Neural crest cell (in vitro differentiated cells): ENCODE data around the gene SKP1. TPM values are rescaled to one million over a fixed set of nuclear protein-coding genes. Genes with fewer than 3 reads are reported as not detected.

Experiments
- DNase-seq: peaks from one replicate; pipeline ENCODE4 v3.0.0; 2021; ENCODE audit warnings: low read depth, mixed read lengths, low spot score
- H3K27ac Mint-ChIP-seq: one replicate; pipeline ENCODE4 v1.8.0; 2021; ENCODE audit warnings: mild to moderate bottlenecking, mixed read lengths; ENCODE audit not compliant: unreplicated experiment
- H3K27me3 Mint-ChIP-seq: 2 replicates; pipeline ENCODE4 v1.8.0; 2021; ENCODE audit warnings: low read depth, mild to moderate bottlenecking, mixed read lengths
- H3K36me3 Mint-ChIP-seq: 2 replicates; pipeline ENCODE4 v1.8.0; 2021; ENCODE audit warnings: low read depth, mild to moderate bottlenecking, mixed read lengths
- H3K4me1 Mint-ChIP-seq: 2 replicates; pipeline ENCODE4 v1.8.0; 2021; ENCODE audit warnings: mixed read lengths
- H3K4me3 Mint-ChIP-seq: one replicate; pipeline ENCODE4 v1.8.0; 2021; ENCODE audit warnings: mild to moderate bottlenecking, mixed read lengths
- H3K9me3 Mint-ChIP-seq: 2 replicates; pipeline ENCODE4 v1.8.0; 2021; ENCODE audit warnings: mixed read lengths
- total RNA-seq: library from RNA; stranded (reverse); gene quantifications from 2 replicates; pipeline ENCODE4 v1.2.1, GENCODE V29; 2021
- TF ChIP-seq, protein P1 (sequence below): fragments of 200-600 bp; sonication (generic); conservative IDR thresholded peaks from 2 replicates; pipeline ENCODE4 v1.5.0; 2021; ENCODE audit warnings: antibody characterized with exemption, mild to moderate bottlenecking

Gene SKP1
- total RNA-seq, 1 donor from 2014 or later: 340 TPM

DNA sequence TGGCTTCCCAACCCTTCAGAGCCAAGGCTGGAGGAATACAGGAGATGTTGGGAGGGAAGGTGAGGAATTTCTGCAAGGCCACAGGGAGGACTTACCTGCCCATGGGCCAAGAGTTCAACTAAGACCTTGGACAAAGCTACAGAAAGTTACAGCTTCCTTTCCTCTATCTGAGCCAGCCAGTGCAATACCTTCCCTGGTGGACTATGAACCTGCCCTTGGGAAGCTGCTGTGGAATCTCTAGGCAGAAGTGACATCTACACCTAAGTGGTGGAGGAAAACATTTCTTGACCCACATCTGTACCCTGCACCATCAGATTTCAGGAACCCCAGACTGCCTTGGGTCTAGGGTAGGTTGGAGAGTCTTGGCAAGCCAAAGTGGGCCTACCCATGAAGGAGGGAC lies 6.7 kb upstream of the SKP1 start:
- Mint-ChIP-seq H3K27ac (no peak overlapping the region), H3K27me3 (no peaks in the 10 kb centered on the region), H3K9me3 (no peaks in the 10 kb centered on the region), H3K4me1 (no peaks in the 10 kb centered on the region), H3K4me3 (no peak overlapping the region), H3K36me3 (no peaks in the 10 kb centered on the region)
- TF ChIP-seq, protein P1, sequence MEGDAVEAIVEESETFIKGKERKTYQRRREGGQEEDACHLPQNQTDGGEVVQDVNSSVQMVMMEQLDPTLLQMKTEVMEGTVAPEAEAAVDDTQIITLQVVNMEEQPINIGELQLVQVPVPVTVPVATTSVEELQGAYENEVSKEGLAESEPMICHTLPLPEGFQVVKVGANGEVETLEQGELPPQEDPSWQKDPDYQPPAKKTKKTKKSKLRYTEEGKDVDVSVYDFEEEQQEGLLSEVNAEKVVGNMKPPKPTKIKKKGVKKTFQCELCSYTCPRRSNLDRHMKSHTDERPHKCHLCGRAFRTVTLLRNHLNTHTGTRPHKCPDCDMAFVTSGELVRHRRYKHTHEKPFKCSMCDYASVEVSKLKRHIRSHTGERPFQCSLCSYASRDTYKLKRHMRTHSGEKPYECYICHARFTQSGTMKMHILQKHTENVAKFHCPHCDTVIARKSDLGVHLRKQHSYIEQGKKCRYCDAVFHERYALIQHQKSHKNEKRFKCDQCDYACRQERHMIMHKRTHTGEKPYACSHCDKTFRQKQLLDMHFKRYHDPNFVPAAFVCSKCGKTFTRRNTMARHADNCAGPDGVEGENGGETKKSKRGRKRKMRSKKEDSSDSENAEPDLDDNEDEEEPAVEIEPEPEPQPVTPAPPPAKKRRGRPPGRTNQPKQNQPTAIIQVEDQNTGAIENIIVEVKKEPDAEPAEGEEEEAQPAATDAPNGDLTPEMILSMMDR: no peak
- no peak for DNase-seq

DNA sequence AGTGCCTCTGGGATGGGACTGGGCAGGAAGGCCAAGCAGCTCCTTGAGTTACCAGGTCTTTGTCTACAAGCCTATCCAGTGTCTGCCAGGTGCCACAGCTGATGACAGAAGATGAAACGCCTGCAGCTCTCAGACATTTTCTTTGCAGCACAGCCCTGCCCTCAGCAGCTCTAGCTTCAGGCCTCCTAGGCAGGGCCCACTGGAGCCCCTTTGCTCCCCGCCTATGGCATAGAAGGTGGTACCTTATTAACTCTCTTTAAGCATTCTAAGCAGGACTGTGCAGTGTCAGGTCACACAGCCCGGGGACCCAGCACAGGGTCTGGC lies 1.3 kb upstream of the SKP1 start:
- TF ChIP-seq, protein P1: no peak
- DNase-seq: no peak
- H3K27me3 Mint-ChIP-seq: no peaks in the 10 kb centered on the region
- H3K36me3 Mint-ChIP-seq: peaks cover 4% of the 10 kb centered on the region
- peak overlapping the region; percentile 99 for H3K4me3 Mint-ChIP-seq
- H3K9me3 Mint-ChIP-seq: no peaks in the 10 kb centered on the region
- H3K4me1 Mint-ChIP-seq: peaks cover 26% of the 10 kb centered on the region
- H3K27ac Mint-ChIP-seq: no peak overlapping the region

DNA sequence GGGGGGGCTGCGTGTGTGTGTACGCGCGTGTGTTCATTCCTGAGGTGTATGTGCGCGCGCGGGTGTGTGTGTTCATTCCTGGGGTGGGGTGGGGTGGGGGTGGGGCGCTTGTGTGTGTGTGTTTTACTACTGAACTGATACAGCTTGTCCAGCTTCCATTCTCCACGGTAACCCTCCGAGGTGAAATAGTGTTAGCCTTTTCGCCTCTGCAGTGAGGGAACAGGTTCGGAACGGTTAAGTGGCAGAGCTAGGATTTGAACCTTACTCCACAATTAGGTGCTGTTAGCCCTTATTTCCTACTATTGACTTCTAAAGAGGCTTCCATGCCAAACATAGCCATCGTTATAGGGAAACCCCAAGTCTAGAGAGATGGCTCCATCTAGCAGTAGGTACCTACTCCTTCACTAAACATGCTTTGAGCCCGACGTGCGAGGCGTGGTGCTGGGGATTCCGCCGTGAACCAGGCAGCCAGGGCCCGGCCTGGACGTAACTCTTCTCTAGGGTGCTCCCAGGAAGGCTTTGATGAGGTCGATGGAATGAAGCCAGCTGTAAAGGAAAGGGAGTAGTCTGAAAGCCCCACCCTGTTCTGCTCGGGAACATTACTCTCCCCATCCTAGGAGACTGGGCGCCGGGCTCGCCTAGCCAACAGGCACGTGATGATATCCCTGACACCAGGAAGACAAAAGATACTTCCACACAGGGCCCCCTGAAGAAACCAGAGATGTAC lies 782 bp upstream of the SKP1 start:
- Mint-ChIP-seq H3K4me1 (peaks cover 26% of the 10 kb centered on the region), H3K9me3 (no peaks in the 10 kb centered on the region), H3K27me3 (no peaks in the 10 kb centered on the region), H3K27ac (peak overlapping the region; percentile 99), H3K4me3 (peak overlapping the region; percentile 99), H3K36me3 (peaks cover 4% of the 10 kb centered on the region)
- TF ChIP-seq, protein P1: no peak
- no peak for DNase-seq

GRCh38 chr5:134175921-134176510 lies 734 bp downstream of the SKP1 start:
- Mint-ChIP-seq H3K9me3 (no peaks in the 10 kb centered on the region), H3K4me1 (peaks cover 26% of the 10 kb centered on the region), H3K27me3 (no peaks in the 10 kb centered on the region), H3K27ac (peak overlapping the region; percentile 99), H3K36me3 (peaks cover 13% of the 10 kb centered on the region), H3K4me3 (peak overlapping the region; percentile 99)
- TF ChIP-seq, protein P1: no peak
- peak; percentile 32 for DNase-seq

GRCh38 chr5:134174841-134175839 lies 1.6 kb downstream of the SKP1 start:
- H3K27me3 Mint-ChIP-seq: no peaks in the 10 kb centered on the region
- peaks cover 13% of the 10 kb centered on the region for H3K36me3 Mint-ChIP-seq
- H3K27ac Mint-ChIP-seq: peak overlapping the region; percentile 99
- H3K9me3 Mint-ChIP-seq: no peaks in the 10 kb centered on the region
- TF ChIP-seq, protein P1: no peak
- no peak for DNase-seq
- peaks cover 26% of the 10 kb centered on the region for H3K4me1 Mint-ChIP-seq
- peak overlapping the region; percentile 99 for H3K4me3 Mint-ChIP-seq
